ENCODE data around the gene PILRB. TPM values are rescaled to one million over a fixed set of nuclear protein-coding genes. Genes with fewer than 3 reads are reported as not detected.
A peak's percentile ranks its signal among the peaks of the same experiment; 100 is the strongest.

Gene PILRB
- total RNA-seq, 1 donor from 2014 or later = 51.5 TPM

DNA sequence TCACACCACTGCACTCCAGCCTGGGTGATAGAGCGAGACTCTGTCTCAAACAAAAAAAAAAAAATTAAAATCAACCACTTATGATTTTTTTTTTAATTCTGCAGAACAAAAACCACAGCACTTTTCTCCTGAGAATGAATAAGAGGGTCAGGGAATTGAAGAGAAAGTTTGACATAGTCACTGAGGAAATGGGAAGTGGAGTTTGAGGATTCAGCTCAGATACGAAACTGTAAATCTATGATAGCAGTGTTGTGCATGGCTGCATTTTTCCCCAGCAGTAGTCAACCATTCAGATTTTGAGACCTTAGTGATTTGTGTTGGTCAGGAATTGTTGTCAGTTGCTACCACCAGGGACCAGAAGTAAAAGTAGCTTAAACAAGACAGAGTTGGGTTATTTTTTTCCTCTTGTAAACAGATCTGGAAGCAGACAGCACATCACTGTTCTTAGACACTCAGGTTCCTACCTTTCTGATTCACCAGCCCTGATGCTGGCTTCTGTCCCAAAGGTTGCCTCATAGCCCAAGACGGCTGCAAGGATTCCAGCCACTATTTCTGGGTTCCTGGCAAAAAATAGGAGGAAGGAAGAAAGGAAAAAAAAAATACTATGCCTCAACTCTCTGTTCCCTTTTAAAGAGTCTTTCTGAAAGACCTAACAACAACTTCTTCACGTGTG, 35.5 kb downstream of the PILRB start:
- Mint-ChIP-seq H3K9me3 (no peaks in the 10 kb centered on the region), H3K27ac (no peak overlapping the region), H3K4me3 (no peak overlapping the region), H3K27me3 (peaks cover 21% of the 10 kb centered on the region), H3K4me1 (ENCODE audit: unreplicated experiment) (peaks cover 10% of the 10 kb centered on the region), H3K36me3 (no peaks in the 10 kb centered on the region)
- no peak for DNase-seq (ENCODE audit: extremely low spot score, unreplicated experiment)
- TF ChIP-seq, protein P1, sequence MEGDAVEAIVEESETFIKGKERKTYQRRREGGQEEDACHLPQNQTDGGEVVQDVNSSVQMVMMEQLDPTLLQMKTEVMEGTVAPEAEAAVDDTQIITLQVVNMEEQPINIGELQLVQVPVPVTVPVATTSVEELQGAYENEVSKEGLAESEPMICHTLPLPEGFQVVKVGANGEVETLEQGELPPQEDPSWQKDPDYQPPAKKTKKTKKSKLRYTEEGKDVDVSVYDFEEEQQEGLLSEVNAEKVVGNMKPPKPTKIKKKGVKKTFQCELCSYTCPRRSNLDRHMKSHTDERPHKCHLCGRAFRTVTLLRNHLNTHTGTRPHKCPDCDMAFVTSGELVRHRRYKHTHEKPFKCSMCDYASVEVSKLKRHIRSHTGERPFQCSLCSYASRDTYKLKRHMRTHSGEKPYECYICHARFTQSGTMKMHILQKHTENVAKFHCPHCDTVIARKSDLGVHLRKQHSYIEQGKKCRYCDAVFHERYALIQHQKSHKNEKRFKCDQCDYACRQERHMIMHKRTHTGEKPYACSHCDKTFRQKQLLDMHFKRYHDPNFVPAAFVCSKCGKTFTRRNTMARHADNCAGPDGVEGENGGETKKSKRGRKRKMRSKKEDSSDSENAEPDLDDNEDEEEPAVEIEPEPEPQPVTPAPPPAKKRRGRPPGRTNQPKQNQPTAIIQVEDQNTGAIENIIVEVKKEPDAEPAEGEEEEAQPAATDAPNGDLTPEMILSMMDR (conservative IDR thresholded peaks at IDR 0.05) = no peak

DNA sequence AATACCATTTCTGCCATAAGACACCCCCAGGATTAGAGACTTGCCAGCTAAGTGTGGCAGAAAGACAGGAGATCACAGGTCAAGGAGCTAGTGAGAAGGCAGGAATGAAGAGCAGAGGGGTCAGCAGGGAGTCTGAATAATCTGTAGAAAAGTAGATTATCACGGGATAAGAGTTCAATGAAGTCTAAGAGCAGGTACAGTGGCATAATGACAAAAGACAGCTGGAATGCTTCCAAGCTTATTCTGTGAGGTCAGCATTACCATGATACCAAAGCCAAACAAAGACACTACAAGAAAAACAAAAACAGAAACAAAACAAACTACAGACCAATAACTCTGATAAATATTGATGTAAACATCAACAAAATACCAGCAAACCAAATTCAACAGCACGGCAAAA, 36.2 kb downstream of the PILRB start:
- Mint-ChIP-seq H3K4me1 (ENCODE audit: unreplicated experiment) (peaks cover 14% of the 10 kb centered on the region), H3K27me3 (peaks cover 25% of the 10 kb centered on the region), H3K4me3 (no peak overlapping the region), H3K27ac (no peak overlapping the region), H3K9me3 (no peaks in the 10 kb centered on the region), H3K36me3 (no peaks in the 10 kb centered on the region)
- TF ChIP-seq, protein P1 (conservative IDR thresholded peaks at IDR 0.05) = no peak
- no peak for DNase-seq (ENCODE audit: extremely low spot score, unreplicated experiment)

DNA sequence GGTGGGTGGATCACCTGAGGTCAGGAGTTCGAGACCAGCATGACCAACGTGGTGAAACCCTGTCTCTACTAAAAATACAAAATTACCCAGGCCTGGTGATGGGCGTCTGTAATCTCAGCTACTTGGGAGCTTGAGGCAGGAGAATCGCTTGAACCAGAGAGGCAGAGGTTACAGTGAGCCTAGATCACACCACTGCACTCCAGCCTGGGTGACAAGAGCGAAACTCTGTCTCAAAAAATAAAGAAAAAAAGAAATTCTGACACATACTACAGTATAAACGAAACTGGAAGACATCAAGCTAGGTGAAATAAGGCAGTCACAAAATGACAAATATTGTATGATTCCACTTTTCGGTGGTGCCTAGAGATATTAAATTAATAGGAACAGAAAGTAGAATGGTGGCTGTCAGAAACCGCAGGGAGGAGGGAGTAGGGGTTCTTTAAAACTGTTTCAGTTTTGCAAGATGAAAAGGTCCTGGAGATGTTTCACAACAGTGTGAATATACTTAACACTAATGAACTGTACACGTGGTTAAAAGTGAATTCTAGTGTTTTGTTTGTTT, 38.6 kb downstream of the PILRB start:
- Mint-ChIP-seq H3K27ac (no peak overlapping the region), H3K36me3 (no peaks in the 10 kb centered on the region), H3K4me1 (ENCODE audit: unreplicated experiment) (peaks cover 7% of the 10 kb centered on the region), H3K9me3 (no peaks in the 10 kb centered on the region), H3K27me3 (peaks cover 29% of the 10 kb centered on the region), H3K4me3 (no peak overlapping the region)
- no peak for DNase-seq (ENCODE audit: extremely low spot score, unreplicated experiment)
- TF ChIP-seq, protein P1 (conservative IDR thresholded peaks at IDR 0.05) = no peak

DNA sequence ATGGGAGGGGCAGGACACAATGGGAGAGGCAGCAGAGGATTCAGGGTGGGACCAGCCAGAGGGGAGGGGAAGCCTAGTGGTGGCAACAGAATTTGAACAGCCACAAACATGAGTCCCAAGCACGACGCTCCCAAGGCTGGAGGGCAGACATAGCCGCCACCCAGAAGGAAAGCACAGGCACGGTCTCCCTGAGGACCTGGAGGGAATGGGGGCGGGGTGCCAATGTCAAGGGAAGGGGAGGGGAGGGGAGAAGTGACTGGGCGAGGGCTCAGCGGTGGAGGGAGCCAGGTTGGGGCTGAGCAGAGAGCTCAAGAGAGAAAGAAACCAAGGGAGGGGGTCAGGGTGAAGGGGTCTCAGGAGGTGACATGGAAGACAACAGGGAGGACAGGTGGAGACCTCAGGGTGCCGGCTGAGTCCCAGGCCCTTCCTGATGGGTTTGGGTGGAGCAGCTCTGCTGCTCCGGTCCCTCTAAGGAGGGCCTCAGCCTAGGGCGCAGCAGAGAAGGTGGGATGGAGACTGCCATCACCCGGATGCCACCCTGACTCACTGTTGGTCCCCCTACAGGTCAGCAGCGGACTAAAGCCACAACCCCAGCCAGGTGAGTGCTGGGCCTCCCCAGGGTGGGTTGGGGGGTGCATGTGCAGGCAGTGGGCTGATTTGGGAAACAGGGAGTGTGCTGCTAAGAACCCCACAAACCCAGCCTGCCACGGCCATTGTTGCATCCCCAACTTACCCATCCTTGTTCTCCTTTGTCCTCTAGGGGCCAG, 39.6 kb downstream of the PILRB start:
- H3K4me1 Mint-ChIP-seq (ENCODE audit: unreplicated experiment) = peaks cover 7% of the 10 kb centered on the region
- TF ChIP-seq, protein P1 (conservative IDR thresholded peaks at IDR 0.05) = no peak
- no peak overlapping the region for H3K4me3 Mint-ChIP-seq
- DNase-seq (ENCODE audit: extremely low spot score, unreplicated experiment) = no peak
- H3K36me3 Mint-ChIP-seq = no peaks in the 10 kb centered on the region
- H3K27me3 Mint-ChIP-seq = peaks cover 29% of the 10 kb centered on the region
- peak overlapping the region; percentile 63 for H3K27ac Mint-ChIP-seq
- H3K9me3 Mint-ChIP-seq = no peaks in the 10 kb centered on the region

DNA sequence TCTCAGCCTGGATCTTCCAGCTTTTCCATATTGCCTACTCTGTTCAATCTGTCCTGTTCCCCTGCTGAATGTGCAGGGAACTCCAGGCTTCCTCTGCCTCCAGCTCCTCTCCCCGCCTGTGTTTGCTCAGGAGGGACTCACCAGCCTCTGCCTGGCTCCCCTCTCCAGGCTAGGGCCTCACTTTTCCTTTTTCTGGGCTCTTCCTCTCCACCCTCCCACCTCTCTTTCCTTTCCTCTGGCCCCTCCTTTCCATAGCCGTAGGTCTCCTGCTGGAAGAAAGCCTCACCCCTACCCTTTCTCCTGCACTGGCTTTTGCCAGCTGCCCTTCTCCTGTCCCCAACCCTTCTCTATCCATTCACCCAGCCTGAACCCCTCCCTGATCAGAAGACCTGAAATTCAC, 40.3 kb downstream of the PILRB start:
- Mint-ChIP-seq H3K4me3 (no peak overlapping the region), H3K9me3 (no peaks in the 10 kb centered on the region), H3K36me3 (no peaks in the 10 kb centered on the region), H3K27me3 (peaks cover 29% of the 10 kb centered on the region), H3K4me1 (ENCODE audit: unreplicated experiment) (peaks cover 7% of the 10 kb centered on the region), H3K27ac (peak overlapping the region; percentile 35)
- TF ChIP-seq, protein P1 (conservative IDR thresholded peaks at IDR 0.05) = no peak
- DNase-seq (ENCODE audit: extremely low spot score, unreplicated experiment) = no peak

All from type B pancreatic cell (in vitro differentiated cells).